Measurements from ENCODE around the gene FBXW10B.

DNA sequence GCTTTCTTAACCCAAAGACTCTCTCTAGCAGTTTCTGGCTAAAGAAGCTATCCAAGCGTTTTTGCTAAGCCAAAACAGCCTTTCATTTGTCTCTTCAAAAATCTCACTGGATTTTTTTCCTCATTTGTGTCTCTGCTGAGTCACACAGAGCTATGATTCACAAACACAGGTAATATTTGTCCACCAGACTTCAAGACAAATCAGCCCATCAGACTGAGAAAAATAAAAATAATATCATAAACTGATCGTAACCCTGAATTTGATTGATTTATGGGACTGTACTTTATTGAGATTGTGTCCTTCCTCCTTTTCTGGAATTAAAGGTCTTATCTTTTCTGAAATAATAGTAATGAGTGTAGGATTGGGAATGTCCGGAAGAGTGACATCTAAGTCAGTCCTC is 38.8 kb upstream of the FBXW10B start:
- TF ChIP-seq, protein P1, sequence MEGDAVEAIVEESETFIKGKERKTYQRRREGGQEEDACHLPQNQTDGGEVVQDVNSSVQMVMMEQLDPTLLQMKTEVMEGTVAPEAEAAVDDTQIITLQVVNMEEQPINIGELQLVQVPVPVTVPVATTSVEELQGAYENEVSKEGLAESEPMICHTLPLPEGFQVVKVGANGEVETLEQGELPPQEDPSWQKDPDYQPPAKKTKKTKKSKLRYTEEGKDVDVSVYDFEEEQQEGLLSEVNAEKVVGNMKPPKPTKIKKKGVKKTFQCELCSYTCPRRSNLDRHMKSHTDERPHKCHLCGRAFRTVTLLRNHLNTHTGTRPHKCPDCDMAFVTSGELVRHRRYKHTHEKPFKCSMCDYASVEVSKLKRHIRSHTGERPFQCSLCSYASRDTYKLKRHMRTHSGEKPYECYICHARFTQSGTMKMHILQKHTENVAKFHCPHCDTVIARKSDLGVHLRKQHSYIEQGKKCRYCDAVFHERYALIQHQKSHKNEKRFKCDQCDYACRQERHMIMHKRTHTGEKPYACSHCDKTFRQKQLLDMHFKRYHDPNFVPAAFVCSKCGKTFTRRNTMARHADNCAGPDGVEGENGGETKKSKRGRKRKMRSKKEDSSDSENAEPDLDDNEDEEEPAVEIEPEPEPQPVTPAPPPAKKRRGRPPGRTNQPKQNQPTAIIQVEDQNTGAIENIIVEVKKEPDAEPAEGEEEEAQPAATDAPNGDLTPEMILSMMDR (IDR thresholded peaks at IDR 0.05) = no peak
- no peak for TF ChIP-seq EZH2 (IDR thresholded peaks at IDR 0.05; ENCODE audit: borderline replicate concordance, insufficient read depth, low read depth, low read length, poor library complexity, severe bottlenecking)
